Measurements from ENCODE around the gene C22orf23.

Gene C22orf23

DNA sequence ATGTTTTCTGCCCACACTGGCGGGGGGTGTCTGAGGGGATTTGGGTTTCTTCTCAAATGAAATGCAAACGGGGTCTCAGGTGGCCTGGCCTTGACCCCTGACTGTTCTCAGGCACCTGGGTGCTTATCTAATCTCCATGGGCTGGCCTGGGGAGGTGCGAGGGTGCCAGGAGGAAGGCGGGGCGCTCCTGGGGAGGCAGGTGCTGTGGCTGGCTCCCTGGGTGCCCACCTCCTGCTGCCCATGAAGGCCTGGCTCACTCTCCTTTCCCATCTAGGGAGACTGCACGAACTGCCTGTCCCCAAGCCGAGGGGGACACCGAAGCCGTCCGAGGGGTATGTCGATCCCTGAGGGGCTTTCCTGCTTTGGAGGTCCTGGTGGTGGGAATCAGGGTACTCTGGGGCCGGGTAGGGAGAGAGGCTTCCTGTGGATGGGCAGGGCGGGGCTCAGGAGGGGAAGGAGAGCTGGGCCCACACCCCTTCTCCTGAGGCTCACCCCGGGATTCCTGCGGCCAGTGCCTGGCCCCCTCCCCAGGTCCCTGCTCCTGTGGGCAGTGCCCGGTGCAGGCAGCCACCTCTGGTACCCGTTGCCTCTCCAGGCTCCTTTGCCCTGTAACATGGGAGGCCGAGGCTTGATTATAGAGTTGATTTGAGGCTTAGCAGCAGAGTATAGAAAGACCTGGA lies 28.9 kb downstream of the C22orf23 start:
- no peak for DNase-seq

- DNase-seq: no peak
Measured at GRCh38 chr22:37923927-37924326, 29.5 kb downstream of the C22orf23 start.

GRCh38 chr22:37922191-37922590 lies 31.2 kb downstream of the C22orf23 start:
- no peak for DNase-seq

DNA sequence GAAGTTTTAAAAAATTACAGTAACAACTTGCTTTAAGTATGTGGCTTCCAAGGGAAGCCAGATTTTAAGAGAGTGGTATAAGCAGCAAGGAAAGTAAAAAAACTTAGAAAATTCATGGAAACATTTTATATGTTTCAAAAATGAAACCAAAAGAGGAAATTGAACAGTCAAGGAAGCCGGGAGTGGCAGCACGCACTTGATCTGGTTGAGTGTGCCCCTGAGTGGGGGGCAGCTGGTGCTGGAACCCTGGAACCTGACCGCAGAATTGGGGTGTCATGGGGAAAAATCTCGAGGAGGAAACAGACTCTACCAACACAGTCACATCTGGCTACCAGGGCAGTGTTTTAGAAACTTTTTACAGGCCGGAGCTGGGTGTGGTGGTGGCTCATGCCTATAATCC lies 33.3 kb downstream of the C22orf23 start:
- no peak for DNase-seq

GRCh38 chr22:37918580-37919270 lies 34.7 kb downstream of the C22orf23 start:
- DNase-seq: no peak

DNA sequence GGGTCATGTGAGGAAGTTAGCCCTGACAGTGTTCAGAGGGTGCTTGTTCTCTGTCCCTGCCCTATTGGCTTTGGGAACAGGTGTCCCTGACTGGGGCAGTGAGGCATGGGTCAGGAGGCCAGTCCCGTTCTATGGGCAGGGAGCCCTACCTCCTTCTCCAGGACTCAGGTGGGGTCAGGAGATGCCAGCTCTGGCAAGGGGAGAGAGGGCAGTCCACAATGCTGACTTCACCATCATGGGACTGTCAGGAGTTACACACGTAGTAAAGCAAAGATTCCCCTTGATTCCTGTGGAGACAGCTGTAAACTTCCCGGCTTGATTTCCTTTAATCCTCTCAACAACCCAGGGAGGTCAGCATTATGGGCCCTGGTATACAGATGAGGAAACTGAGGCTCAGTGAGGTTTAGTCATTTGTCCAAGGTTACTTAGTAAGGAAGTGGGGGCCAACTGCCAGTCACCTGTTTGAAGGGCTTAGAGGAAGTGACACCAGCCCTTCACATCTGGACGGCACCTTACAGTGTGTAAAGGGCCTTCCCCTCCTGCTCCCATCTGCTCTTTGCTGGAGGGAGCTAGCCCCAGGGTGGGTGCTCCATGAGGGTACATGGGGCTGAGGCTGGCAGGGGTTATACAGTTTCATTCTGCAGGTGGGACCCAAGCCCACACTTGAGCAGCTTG lies 35.4 kb downstream of the C22orf23 start:
- DNase-seq: no peak

- no peak for DNase-seq
Measured at GRCh38 chr22:37916311-37916710, 37.1 kb downstream of the C22orf23 start.

- DNase-seq: no peak
Measured at GRCh38 chr22:37913233-37913721, 40.1 kb downstream of the C22orf23 start.

DNA sequence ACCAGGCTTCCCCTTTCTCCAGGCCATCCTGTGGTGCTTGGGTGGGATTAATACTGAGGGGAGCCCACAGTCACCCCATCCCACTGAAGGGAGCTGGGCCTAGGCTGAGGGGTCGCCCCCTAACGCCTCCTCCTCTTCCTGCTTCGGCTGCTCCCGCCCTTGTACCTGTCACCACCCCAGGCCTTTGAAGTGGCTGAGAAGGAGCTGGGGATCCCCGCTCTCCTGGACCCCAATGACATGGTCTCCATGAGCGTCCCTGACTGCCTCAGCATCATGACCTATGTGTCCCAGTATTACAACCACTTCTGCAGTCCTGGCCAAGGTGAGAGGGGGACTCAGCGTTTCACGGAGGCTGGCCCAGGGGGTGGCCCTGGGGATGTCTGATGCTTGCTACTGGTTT lies 41.2 kb downstream of the C22orf23 start:
- no peak for DNase-seq

- no peak for DNase-seq
Measured at GRCh38 chr22:37911697-37912096, 41.7 kb downstream of the C22orf23 start.

DNA sequence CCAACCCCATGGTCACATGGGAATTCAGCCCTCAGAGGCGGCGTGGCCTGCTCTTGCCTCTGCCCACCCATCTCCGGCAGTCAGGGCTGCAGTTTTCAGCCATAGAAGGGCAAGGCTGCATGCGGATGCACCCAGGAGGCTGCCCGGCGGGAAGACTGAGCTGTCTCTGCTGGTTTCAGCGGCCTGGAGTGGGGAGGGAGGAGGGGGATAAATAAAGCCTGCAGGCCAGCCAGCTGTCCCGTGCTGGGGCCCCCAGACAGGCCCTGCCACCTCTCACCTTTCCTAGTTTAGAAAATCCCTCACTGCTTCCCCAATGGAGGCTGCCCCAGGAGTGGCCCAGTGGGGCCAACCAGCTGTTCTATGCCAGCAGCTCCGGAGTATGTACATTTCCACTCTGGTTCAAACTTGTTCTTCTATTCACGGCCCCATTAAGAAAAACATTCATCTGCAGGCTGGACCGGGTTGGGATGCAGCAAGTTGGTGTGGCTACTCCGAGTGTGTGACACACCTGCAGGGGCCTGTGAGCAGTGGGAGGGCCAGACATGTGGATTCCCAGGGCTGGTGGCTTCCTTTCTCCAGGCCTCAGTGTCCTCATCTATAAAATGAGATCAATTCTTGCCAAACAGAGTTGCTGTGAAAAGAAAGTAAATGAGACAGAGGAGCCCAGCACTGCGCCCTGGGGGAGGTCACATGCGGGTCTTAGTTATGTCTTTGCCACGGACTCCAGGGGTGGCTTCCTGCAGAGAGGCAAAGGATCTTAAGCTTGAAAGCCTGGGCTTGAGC lies 42.3 kb downstream of the C22orf23 start:
- DNase-seq: no peak

- no peak for DNase-seq
Measured at GRCh38 chr22:37909766-37910165, 43.6 kb downstream of the C22orf23 start.

DNA sequence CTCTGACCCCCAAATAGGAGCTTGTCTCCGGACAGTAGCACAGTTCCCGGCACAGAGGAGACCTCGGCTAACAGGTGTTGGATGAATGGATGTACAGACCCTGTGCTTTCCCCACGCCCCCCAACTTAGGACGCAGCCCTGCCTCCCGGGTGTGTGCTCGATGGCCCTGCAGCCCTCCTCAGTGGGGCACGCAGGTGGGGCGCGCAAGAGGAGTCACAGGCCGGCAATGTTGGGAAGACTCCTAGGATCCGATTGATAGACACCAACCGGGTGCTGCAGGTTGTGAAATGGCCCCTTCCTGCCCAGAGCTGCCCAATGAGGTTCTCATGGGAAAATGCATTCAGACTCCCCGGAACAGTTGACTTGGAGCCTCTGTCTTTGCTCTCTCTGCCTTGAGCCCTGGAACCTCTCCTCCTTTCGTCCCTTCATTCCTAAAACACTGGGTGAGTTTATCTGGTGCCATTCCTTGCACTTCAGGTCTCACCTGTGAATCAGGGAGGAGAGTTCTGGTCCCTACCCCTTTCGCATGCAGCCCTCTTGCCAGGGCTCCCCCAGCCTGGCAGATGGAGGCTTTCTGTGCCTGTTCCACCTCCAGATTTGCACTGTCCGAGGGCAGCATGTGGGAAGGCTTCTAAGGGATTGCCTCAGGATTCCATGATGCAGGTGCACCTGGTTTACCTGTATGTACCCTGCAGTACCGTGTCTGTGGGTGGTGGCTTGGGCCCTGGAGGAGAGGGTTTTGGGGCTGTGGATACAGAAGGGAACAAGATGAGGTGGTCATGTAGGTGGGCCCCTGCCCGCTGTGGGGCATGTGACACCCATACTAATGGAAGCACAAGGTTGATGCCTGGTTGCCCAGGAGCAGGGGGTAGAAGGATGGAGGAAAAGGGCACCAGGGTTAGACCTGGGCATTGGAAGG lies 46.1 kb downstream of the C22orf23 start:
- DNase-seq: no peak

DNA sequence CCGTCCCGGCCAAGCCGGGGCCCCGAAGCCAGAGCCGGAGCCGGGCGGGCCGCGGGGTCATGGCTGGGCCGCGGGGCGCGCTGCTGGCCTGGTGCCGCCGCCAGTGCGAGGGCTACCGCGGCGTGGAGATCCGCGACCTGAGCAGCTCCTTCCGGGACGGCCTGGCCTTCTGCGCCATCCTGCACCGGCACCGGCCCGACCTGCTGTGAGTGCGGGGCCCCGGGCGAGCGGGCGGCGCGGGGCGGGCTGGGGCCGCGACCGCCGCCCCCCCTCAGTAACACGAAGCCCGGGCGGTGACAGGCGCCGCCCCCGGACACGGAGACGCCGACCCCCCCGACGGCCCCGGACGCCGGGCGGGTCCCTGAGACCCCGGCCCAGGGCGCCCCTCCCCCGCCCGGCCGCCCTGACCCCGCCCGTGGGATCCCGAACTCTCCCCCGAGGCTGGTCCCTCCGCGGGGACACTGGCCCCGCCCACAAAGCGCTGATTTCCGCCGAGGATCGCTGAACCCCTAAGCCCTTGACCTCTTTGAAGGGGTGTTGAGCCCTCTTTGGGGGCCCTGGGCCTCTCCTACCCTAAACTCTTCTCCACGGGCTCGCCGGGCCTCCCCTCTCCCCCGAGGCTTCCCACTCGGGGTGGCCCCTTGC lies 46.9 kb downstream of the C22orf23 start:
- DNase-seq: peak; percentile 26 to 27

- DNase-seq: peak; percentile 45 to 57
Measured at GRCh38 chr22:37905534-37906363, 47.7 kb downstream of the C22orf23 start, which contains the start of gene MICALL1. Gene MICALL1, plus strand, starts transcription at chr22:37906297. Its CDS starts 126 bp downstream, at chr22:37906423.

DNA sequence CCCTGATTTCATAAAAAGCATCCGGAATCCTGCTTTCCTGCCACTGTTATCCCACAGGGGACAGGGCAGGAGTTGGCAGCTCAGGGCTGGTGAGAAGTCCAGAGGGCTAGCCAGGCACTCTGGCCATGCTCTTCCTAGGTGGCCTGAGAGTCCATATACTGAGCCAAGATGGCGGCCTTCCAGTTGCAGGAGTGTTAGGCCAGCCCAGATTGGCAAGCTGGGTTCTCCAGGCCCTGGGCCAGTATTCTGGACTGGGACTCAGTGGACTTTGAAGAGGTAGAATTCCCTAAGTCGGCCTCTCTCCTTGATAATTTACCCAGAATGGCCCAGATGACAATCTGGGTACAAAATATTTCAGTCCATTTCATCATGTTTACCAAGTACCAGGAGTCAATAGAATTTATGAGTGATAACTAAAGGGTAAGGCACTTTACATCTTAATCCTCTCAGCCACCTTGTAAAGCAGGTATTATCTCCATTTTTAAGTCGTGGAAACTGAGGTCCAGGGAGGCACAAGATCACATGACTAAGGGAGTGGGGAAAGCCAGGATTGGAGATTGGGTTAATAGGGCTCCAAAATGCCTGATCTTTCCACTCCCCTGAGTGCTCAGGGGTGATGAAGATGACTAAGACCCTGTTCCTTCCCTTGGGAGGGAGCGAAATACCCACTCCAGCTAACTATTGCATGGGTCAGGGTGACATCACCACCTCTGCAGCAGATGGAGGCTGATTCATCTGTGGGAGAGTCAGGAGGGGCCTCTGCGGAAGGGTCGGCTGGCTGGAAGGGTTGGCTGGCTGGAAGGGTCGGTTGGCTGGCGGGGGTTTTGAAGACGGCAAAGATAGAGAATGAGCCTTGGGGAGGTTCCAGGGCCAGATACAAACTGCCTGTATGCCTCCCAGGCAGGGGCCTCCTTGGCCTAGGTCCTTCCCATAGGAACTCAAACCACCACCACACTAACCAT lies 48.5 kb downstream of the C22orf23 start:
- DNase-seq: no peak

- DNase-seq: no peak
Measured at GRCh38 chr22:37898441-37899181, 54.8 kb downstream of the C22orf23 start.

- no peak for DNase-seq
Measured at GRCh38 chr22:37897807-37898206, 55.6 kb downstream of the C22orf23 start.
